HL-60 (cell line): ENCODE measurements around the gene HLA-DMA.
A peak's percentile ranks its signal among the peaks of the same experiment; 100 is the strongest.

ENCODE experiments used
- DNase-seq, 2 experiments: peaks; one replicate each; pipeline ENCODE4 v3.0.0-alpha.2; 2010 to 2020; ENCODE audit warnings: low read depth in 1 of 2, low spot score in 1 of 2
- H3K27ac ChIP-seq: fragments of 250-450 bp; sonication (Bioruptor Pico); replicated peaks from 2 replicates; pipeline ENCODE4 v1.5.1; 2020; ENCODE audit warnings: mild to moderate bottlenecking, moderate library complexity
- H3K27me3 ChIP-seq: fragments of 250-450 bp; sonication (Bioruptor Pico); 2 replicates; pipeline ENCODE4 v1.5.1; 2021; ENCODE audit warnings: mild to moderate bottlenecking, moderate library complexity; ENCODE audit not compliant: insufficient read depth, poor library complexity, severe bottlenecking
- H3K4me3 ChIP-seq: replicated peaks from 2 replicates; pipeline ENCODE4 v1.5.1; 2011; ENCODE audit warnings: mild to moderate bottlenecking, control low read depth, low read length; ENCODE audit not compliant: insufficient read depth
- CTCF ChIP-seq: IDR thresholded peaks from one replicate; pipeline ENCODE4 v1.5.1; 2011; ENCODE audit warnings: low read length, control low read depth, inconsistent platforms; ENCODE audit not compliant: insufficient read depth
- GABPA ChIP-seq: IDR thresholded peaks from 2 replicates; pipeline ENCODE4 v1.6.1; 2012; ENCODE audit warnings: low read depth
- POLR2AphosphoS5 ChIP-seq: IDR thresholded peaks from 2 replicates; pipeline ENCODE4 v1.6.1; 2012; ENCODE audit warnings: low read depth
- REST ChIP-seq: IDR thresholded peaks from 2 replicates; pipeline ENCODE4 v1.6.1; 2012; ENCODE audit warnings: low read depth; ENCODE audit not compliant: insufficient replicate concordance
- SPI1 ChIP-seq: IDR thresholded peaks from 2 replicates; pipeline ENCODE4 v1.6.1; 2012; ENCODE audit warnings: low read depth, mild to moderate bottlenecking, borderline replicate concordance

Gene HLA-DMA

GRCh38 chr6:32920715-32921114, 32.2 kb downstream of the HLA-DMA start:
- TF ChIP-seq GABPA: no peak
- no peak for TF ChIP-seq POLR2AphosphoS5
- TF ChIP-seq REST: no peak
- TF ChIP-seq SPI1: peak; percentile 61; the same call in 1 of the 2 replicates
- H3K27me3 ChIP-seq: no peaks in the 10 kb centered on the region
- DNase-seq: no peak
- H3K4me3 ChIP-seq: no peak overlapping the region
- no peak overlapping the region for H3K27ac ChIP-seq

GRCh38 chr6:32912951-32913350, 39.9 kb downstream of the HLA-DMA start:
- H3K27me3 ChIP-seq: no peaks in the 10 kb centered on the region
- DNase-seq: no peak
- H3K27ac ChIP-seq: no peak overlapping the region
- TF ChIP-seq CTCF (no peak), REST (no peak), POLR2AphosphoS5 (no peak), SPI1 (no peak), GABPA (no peak)
- no peak overlapping the region for H3K4me3 ChIP-seq

- H3K27me3 ChIP-seq: no peaks in the 10 kb centered on the region
- no peak for TF ChIP-seq SPI1
- no peak for TF ChIP-seq GABPA
- TF ChIP-seq REST: no peak
- no peak for TF ChIP-seq CTCF
- TF ChIP-seq POLR2AphosphoS5: no peak
- no peak overlapping the region for H3K4me3 ChIP-seq
These were observed 44.0 kb downstream of the HLA-DMA start for GRCh38 chr6:32908897-32909296.

GRCh38 chr6:32906539-32906938, 46.4 kb downstream of the HLA-DMA start:
- H3K27me3 ChIP-seq: no peaks in the 10 kb centered on the region
- no peak overlapping the region for H3K27ac ChIP-seq
- no peak for TF ChIP-seq POLR2AphosphoS5
- no peak for TF ChIP-seq REST
- TF ChIP-seq GABPA: no peak
- no peak for TF ChIP-seq SPI1
- no peak for TF ChIP-seq CTCF
- H3K4me3 ChIP-seq: no peak overlapping the region
- DNase-seq: no peak

More at GRCh38 chr6:32908897-32909296, 44.0 kb downstream of the HLA-DMA start:
- no peak for DNase-seq
- no peak overlapping the region for H3K27ac ChIP-seq
